Thyroid gland (tissue), 4 donors: Measurements from ENCODE around the gene LGI4. TPM values are rescaled to one million over a fixed set of nuclear protein-coding genes. Genes with fewer than 3 reads are reported as not detected.

Experiments
- DNase-seq, 2 donors: peaks; one replicate each; pipeline ENCODE4 v3.0.0-alpha.2; 2019
- H3K27ac ChIP-seq, 3 donors: fragments of 200-600 bp; sonication (generic); 1 replicate in 2 of 3; 2 replicates in 1 of 3; pipeline ENCODE4 v1.5.1; 2016 to 2019; ENCODE audit warnings: mild to moderate bottlenecking in 1 of 3, moderate library complexity in 1 of 3
- H3K27me3 ChIP-seq: fragments of 200-600 bp; sonication (generic); one replicate; pipeline ENCODE4 v1.5.1; 2019
- H3K36me3 ChIP-seq, 2 donors: fragments of 200-600 bp; sonication (generic); one replicate each; pipeline ENCODE4 v1.5.1; 2016 to 2019
- H3K4me1 ChIP-seq, 2 donors: fragments of 200-600 bp; sonication (generic); one replicate each; pipeline ENCODE4 v1.5.1; 2017 to 2019
- H3K4me3 ChIP-seq, 3 donors: fragments of 200-600 bp; sonication (generic); replicated peaks in 1 of 3; 1 replicate in 2 of 3; 2 replicates in 1 of 3; pipeline ENCODE4 v1.5.1; 2016; ENCODE audit warnings: mild to moderate bottlenecking in 1 of 3
- H3K9me3 ChIP-seq: fragments of 200-600 bp; sonication (generic); one replicate; pipeline ENCODE4 v1.5.1; 2017
- POLR2A ChIP-seq, 2 donors: fragments of 450-650 bp; IDR thresholded peaks; one replicate each; pipeline ENCODE4 v1.6.1; 2017; ENCODE audit warnings: antibody characterized with exemption in 2 of 2, mild to moderate bottlenecking in 2 of 2, moderate library complexity in 1 of 2
- WGBS, 2 donors: methylation state at CpG; one replicate each; pipeline ENCODE4 v1.1.5; 2017; 5-methylcytosine and 5-hydroxymethylcytosine counted together
- intact Hi-C: fragments of 100-400 bp; cut with DNase I; formaldehyde crosslinking; loops from one replicate; pipeline ENCODE4 v1.15.1; 2023
- total RNA-seq, 4 donors: library from RNA; depleted of rRNA; stranded (reverse); fragments of >200 nt; gene quantifications; one replicate each; pipeline ENCODE4 v1.2.3, GENCODE V29; 2016
- TF ChIP-seq, protein P1 (sequence below), 6 experiments: fragments of 200-600 bp in 3 of 6; fragments of 450-650 bp in 3 of 6; sonication (generic) in 3 of 6; IDR thresholded peaks; one replicate each; pipeline ENCODE4 v1.5.1; 2016 to 2019; ENCODE audit warnings: antibody characterized with exemption in 6 of 6, mild to moderate bottlenecking in 2 of 6, inconsistent platforms in 1 of 6, moderate library complexity in 1 of 6

LGI4 gene
- total RNA-seq, 4 donors from 2014 or later, result 3.2 to 10.9 (median 6.9) TPM

GRCh38 chr19:35108730-35109129 lies 26.1 kb downstream of the LGI4 start:
- Histone ChIP-seq H3K27ac (no peak overlapping the region), H3K27me3 (no peaks in the 10 kb centered on the region), H3K36me3 (no peaks in the 10 kb centered on the region), H3K4me3 (no peak overlapping the region), H3K9me3 (no peaks in the 10 kb centered on the region), H3K4me1 (no peaks in the 10 kb centered on the region)
- WGBS, 2 donors, result 82 to 84% methylated on average over 11 of the region's 11 CpGs
- intact Hi-C loops, result no loop called here
- TF ChIP-seq, protein P1, sequence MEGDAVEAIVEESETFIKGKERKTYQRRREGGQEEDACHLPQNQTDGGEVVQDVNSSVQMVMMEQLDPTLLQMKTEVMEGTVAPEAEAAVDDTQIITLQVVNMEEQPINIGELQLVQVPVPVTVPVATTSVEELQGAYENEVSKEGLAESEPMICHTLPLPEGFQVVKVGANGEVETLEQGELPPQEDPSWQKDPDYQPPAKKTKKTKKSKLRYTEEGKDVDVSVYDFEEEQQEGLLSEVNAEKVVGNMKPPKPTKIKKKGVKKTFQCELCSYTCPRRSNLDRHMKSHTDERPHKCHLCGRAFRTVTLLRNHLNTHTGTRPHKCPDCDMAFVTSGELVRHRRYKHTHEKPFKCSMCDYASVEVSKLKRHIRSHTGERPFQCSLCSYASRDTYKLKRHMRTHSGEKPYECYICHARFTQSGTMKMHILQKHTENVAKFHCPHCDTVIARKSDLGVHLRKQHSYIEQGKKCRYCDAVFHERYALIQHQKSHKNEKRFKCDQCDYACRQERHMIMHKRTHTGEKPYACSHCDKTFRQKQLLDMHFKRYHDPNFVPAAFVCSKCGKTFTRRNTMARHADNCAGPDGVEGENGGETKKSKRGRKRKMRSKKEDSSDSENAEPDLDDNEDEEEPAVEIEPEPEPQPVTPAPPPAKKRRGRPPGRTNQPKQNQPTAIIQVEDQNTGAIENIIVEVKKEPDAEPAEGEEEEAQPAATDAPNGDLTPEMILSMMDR (IDR thresholded peaks at IDR 0.05), result no peak
- no peak for TF ChIP-seq POLR2A (IDR thresholded peaks at IDR 0.05)
- DNase-seq, result no peak

DNA sequence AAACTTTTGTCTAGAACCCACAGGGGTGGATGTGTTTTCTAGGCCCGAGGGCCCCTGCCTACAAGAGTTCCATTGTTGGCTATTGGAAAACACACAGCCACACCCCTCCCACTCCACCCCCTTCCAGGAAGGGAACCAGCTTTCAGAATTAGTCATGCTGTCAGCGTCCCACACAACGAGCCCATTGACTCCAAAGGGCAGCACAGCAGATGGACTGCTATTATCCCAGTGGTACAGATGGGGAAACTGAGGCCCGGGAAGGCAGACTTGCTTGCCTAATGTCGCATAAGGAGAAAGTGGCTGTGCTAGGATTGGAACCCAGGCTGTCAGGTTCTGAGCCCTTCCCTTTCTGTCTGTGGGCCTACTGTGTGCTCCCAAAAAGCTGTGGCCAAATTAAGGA lies 27.3 kb downstream of the LGI4 start:
- Histone ChIP-seq H3K4me1 (no peaks in the 10 kb centered on the region), H3K4me3 (no peak overlapping the region), H3K36me3 (no peaks in the 10 kb centered on the region), H3K27me3 (no peaks in the 10 kb centered on the region), H3K27ac (no peak overlapping the region), H3K9me3 (no peaks in the 10 kb centered on the region)
- 43 to 45% methylated on average over 4 to 5 of the region's 5 CpGs for WGBS, 2 donors
- DNase-seq, result no peak
- intact Hi-C loops, result no loop called here
- TF ChIP-seq, protein P1 (IDR thresholded peaks at IDR 0.05), result no peak
- no peak for TF ChIP-seq POLR2A (IDR thresholded peaks at IDR 0.05)

DNA sequence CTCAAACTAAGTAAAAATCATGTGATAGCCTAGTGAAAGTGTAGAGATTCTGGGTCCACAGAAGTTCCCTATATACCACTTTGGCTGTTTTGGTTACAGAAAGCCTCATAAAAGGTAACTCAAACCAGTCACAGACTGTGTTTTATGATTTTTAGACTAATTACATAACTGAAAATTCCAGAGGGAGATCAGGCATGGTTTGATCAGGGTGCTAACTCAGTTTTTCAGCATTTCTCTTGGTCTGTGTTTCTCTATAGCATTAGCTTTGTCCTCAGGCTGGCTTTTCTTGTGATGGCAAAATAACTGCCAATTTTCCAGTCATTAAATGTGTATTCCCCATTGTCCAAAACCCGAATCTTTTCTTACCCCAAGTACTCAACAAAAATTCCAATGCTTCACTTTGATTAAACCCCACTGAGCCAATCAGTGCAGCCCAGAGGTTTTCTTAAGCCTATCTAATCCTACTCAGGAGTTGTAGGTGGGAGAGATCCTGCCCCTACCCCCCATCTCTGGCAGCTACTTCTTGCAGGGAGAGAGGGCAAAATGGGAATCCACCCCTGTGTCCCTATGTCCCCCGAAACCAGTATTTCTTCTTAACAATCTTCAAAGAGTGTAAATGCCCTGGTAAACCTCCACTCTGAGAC lies 27.8 kb downstream of the LGI4 start:
- Histone ChIP-seq H3K36me3 (no peaks in the 10 kb centered on the region), H3K27me3 (no peaks in the 10 kb centered on the region), H3K27ac (no peak overlapping the region), H3K9me3 (no peaks in the 10 kb centered on the region), H3K4me1 (no peaks in the 10 kb centered on the region), H3K4me3 (no peak overlapping the region)
- intact Hi-C loops, result no loop called here
- 45 to 90% methylated on average over 1 to 2 of the region's 2 CpGs for WGBS, 2 donors
- no peak for DNase-seq
- TF ChIP-seq, protein P1 (IDR thresholded peaks at IDR 0.05), result no peak
- TF ChIP-seq POLR2A (IDR thresholded peaks at IDR 0.05), result no peak

GRCh38 chr19:35106291-35106583 lies 28.6 kb downstream of the LGI4 start:
- intact Hi-C loops, result no loop called here
- TF ChIP-seq, protein P1 (IDR thresholded peaks at IDR 0.05), result no peak
- no peak for TF ChIP-seq POLR2A (IDR thresholded peaks at IDR 0.05)
- Histone ChIP-seq H3K27ac (no peak overlapping the region), H3K4me3 (no peak overlapping the region), H3K4me1 (no peaks in the 10 kb centered on the region), H3K9me3 (no peaks in the 10 kb centered on the region), H3K36me3 (no peaks in the 10 kb centered on the region), H3K27me3 (no peaks in the 10 kb centered on the region)
- DNase-seq, result no peak
- WGBS, 2 donors, result 91 to 98% methylated on average over 7 to 9 of the region's 9 CpGs

GRCh38 chr19:35105411-35106290 lies 29.2 kb downstream of the LGI4 start:
- Histone ChIP-seq H3K27me3 (no peaks in the 10 kb centered on the region), H3K36me3 (no peaks in the 10 kb centered on the region), H3K4me3 (no peak overlapping the region), H3K9me3 (no peaks in the 10 kb centered on the region), H3K4me1 (no peaks in the 10 kb centered on the region), H3K27ac (no peak overlapping the region)
- intact Hi-C loops, result no loop called here
- 86 to 89% methylated on average over 30 of the region's 30 CpGs for WGBS, 2 donors
- DNase-seq, result no peak
- TF ChIP-seq POLR2A (IDR thresholded peaks at IDR 0.05), result no peak
- TF ChIP-seq, protein P1 (IDR thresholded peaks at IDR 0.05), result no peak
